Measurements from ENCODE around the gene ANTXR2.

Gene ANTXR2

GRCh38 chr4:80091688-80092087 lies 18.7 kb upstream of the ANTXR2 start:
- DNase-seq, result no peak

- no peak for DNase-seq
These were observed 18.2 kb upstream of the ANTXR2 start for GRCh38 chr4:80091184-80091583.

GRCh38 chr4:80090090-80090489 lies 17.1 kb upstream of the ANTXR2 start:
- no peak for DNase-seq

DNA sequence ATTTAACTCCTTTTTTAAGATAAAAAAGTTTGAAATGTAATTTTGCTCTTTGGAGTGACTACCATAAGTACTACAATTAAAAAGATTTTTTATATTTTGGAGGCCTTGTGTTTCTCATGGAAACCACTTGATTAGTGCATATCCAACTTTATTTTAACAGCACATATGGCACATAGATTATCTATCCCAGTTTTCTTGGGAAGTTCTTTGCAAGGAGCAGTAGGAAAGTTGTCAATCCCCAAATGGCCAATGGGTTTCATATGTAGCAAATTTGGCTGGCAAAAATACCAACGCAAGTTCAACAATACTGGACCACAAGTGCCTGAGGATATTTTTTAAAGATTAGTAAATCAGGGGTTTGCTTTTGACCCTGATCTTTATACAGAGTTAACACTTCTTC lies 15.4 kb upstream of the ANTXR2 start:
- DNase-seq, result no peak

- no peak for DNase-seq
These were observed 13.3 kb upstream of the ANTXR2 start for GRCh38 chr4:80086296-80086695.

GRCh38 chr4:80085081-80085480 lies 12.1 kb upstream of the ANTXR2 start:
- DNase-seq, result no peak

GRCh38 chr4:80082693-80083092 lies 9.7 kb upstream of the ANTXR2 start:
- DNase-seq, result no peak

DNA sequence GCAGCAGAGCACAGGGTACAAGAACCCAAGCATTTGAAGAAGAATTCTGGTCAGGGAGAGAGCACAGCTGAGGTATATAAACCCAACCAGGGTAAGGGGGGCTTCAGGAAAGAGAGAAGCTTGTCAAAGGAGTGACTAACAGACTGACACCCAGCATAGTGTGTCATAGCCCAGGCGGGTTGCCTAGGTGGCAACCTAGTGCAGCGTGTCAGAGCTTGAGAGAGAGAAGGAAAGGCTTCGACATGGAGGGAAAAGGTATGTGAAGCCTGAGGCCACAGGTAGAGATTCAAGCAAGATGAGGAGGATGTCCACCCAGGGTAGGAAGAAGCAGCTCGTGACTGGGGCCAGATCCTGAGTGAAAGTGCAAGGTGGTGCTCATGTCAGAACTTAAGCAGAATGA lies 8.5 kb upstream of the ANTXR2 start:
- DNase-seq, result no peak

- DNase-seq, result no peak
These were observed 6.4 kb upstream of the ANTXR2 start for GRCh38 chr4:80079255-80079923.

DNA sequence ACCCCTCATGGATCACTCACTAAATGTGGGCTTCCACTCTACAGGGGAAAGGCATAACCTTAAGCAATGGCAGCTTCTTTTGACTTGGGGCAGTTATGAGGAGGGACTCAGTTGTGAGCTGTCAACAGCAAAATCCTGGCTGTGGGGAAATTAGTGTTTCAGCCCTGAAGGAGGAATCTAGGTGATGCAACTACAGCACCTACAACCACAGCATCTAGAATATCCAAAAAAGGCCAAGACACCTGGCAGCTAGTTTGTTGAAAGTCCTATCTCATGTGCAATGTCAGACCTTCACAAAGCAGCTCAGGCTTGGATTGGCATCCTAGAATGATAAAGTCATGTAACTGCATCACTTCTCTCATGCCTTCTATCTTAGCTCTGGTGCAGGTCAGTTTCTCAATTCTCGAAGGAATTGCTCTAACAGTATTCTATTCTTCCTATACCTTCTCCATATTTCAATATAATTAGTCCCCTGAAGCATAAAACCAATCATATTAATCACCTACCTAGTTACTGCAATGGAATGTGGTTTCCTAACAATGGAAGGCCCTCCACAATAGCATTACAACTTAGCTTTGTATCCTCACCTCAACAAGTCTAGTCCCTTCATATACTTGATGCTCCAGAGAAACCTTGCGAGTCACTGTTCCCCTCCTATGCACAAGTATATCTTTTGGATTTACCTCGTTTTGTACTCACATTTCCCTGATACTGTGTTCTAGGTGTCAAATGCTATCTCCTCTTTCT lies 5.5 kb upstream of the ANTXR2 start:
- no peak for DNase-seq

- no peak for DNase-seq
These were observed 4.6 kb upstream of the ANTXR2 start for GRCh38 chr4:80077639-80078038.

- DNase-seq, result no peak
These were observed 3.7 kb upstream of the ANTXR2 start for GRCh38 chr4:80076681-80077080.

- no peak for DNase-seq
These were observed 3.1 kb upstream of the ANTXR2 start for GRCh38 chr4:80075995-80076675.

GRCh38 chr4:80074651-80075050 lies 1.6 kb upstream of the ANTXR2 start:
- no peak for DNase-seq

- DNase-seq, result no peak
These were observed 1.0 kb upstream of the ANTXR2 start for GRCh38 chr4:80074069-80074468.

DNA sequence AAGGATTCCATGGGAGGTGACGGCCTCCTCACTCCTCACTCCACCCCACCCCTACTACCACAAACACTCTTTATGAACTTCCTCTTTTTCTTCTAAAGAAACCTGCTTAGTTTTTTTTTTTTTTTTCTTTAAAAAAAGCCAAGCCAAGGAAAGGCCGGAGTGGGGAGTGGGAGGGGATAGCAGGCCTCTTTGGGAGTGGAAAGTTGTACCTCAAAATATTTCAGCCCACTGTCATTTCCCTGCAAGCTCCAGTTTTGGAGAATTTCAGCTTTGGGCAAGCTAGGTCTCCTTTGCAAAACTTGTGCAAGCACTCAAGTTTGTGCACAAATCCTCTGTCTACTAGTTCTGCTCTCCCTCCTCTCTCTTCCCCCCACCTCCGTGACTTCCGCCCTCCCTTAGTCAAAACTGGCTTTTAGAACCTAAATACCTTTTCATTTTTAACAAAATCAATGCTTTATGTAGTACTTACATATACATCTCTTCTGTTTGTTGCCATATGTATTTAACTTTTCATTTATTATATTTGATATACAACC lies 512 bp upstream of the ANTXR2 start:
- DNase-seq, result peak; percentile 5

- DNase-seq, result peak; percentile 46
These were observed 743 bp downstream of the ANTXR2 start for GRCh38 chr4:80072228-80072743.

GRCh38 chr4:80071604-80072227 lies 1.3 kb downstream of the ANTXR2 start:
- DNase-seq, result no peak

DNA sequence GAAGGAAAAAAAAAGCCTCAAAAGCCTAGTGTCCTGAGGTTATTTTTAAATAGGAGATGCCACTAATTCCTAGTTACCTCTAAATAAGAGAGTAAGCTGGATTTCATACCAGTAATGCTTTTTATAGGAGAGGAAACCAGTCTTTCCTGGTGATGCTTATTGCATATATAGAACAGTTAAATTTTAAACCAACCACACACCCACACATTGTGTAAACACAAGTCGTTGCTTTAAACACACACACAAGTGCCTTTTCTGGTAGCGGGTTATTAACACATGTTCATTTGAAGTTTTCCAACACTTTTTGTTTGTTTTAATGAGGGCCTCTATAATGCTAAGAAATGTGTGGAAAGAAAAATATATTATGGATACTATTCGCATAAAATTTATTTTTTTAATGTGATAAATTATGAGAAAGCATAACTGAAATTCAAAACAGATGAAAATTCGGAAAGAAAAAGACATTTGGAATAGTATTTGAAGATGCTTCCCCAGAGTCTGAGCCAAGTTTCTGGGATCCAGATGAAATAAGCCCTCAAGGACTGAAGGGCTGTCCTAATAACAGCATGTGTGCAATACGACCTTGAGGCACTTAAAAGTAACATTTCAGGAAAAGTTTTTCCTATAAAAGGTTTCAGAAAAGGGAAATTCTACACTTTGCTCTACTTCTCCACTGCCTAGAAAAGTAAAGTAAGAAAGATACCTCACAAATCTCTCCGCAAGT lies 2.0 kb downstream of the ANTXR2 start:
- no peak for DNase-seq

DNA sequence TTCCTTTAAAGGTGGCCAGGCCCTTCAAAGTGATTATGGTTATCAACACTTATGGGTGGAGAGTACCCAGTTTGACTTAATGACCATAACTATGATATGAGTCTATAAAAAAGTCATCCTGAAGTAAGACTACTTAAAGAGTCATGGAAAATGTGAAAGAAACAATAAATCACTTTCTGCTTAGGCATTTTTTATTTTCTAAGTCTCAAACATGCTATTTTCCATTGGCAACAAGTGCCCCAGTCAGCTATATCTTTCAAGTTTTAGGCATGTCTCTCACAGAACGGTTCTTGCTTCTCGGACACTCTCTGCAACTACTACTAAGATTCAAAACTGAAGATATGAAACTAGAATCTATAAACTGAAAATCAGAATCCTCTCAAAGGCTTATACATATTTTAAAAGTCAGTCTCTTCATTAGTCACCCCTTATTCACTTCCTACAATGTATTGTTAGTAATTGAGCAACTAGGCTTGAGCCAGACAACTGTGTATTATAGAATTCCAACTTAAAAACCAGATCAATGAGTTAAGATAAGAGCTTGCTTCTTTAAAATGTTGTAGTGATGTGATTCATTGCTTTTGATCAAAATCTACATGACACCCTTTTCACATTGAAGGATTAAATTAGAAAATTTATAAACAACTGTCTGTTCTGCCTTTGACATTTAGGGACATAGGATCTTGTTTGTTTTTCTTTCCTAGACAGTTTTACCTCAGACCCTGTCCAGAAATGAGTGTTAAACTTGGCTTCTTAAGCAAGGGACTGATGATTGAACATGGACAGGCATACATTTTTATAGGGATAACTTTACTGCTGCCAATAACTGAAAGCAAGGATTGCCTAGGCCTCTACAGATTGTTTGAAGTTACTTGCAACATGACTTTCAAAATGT lies 2.9 kb downstream of the ANTXR2 start:
- DNase-seq, result no peak
